GM21786 (cell line): ENCODE data around the gene AMIGO3.
A peak's percentile ranks its signal among the peaks of the same experiment; 100 is the strongest.
"Not testable (repeated sequence)": the region's sequence is repeated elsewhere in the genome, so short reads cannot be mapped to it uniquely, and the experiment has no call there.

Source experiments
- ATAC-seq: cut with Tn5 transposase; IDR thresholded peaks from one replicate; pipeline ENCODE4 v1.9.1; 2021; ENCODE audit not compliant: unreplicated experiment

AMIGO3 gene

GRCh38 chr3:49719214-49719884 lies at the start of gene AMIGO3:
Gene AMIGO3, minus strand, starts transcription at chr3:49719684. Its CDS starts 219 bp downstream, at chr3:49719465.
- peak; percentile 53 for ATAC-seq

GRCh38 chr3:49763981-49764380 lies 44.5 kb upstream of the AMIGO3 start:
- no peak for ATAC-seq

- ATAC-seq: no peak
Observed at GRCh38 chr3:49761661-49762060, 42.2 kb upstream of the AMIGO3 start.

GRCh38 chr3:49759226-49759625 lies 39.7 kb upstream of the AMIGO3 start:
- ATAC-seq: no peak

- ATAC-seq: no peak
Observed at GRCh38 chr3:49757197-49757596, 37.7 kb upstream of the AMIGO3 start.

GRCh38 chr3:49756036-49756435 lies 36.6 kb upstream of the AMIGO3 start:
- ATAC-seq: no peak

GRCh38 chr3:49754536-49754935 lies 35.1 kb upstream of the AMIGO3 start:
- no peak for ATAC-seq

GRCh38 chr3:49751501-49751900 lies 32.0 kb upstream of the AMIGO3 start:
- no peak for ATAC-seq

- no peak for ATAC-seq
Observed at GRCh38 chr3:49750056-49750455, 30.6 kb upstream of the AMIGO3 start.

- not testable (repeated sequence) for ATAC-seq
Observed at GRCh38 chr3:49748874-49749273, 29.4 kb upstream of the AMIGO3 start.

GRCh38 chr3:49747792-49748480 lies 28.5 kb upstream of the AMIGO3 start:
- ATAC-seq: no peak

GRCh38 chr3:49745986-49746385 lies 26.5 kb upstream of the AMIGO3 start:
- ATAC-seq: no peak

GRCh38 chr3:49740427-49740826 lies 20.9 kb upstream of the AMIGO3 start:
- no peak for ATAC-seq

GRCh38 chr3:49738067-49738713 lies 18.7 kb upstream of the AMIGO3 start:
- no peak for ATAC-seq

- no peak for ATAC-seq
Observed at GRCh38 chr3:49734752-49735151, 15.3 kb upstream of the AMIGO3 start.

- ATAC-seq: no peak
Observed at GRCh38 chr3:49733551-49733950, 14.1 kb upstream of the AMIGO3 start.

GRCh38 chr3:49732597-49732996 lies 13.1 kb upstream of the AMIGO3 start:
- no peak for ATAC-seq

GRCh38 chr3:49729966-49730609 lies 10.6 kb upstream of the AMIGO3 start:
- no peak for ATAC-seq

- ATAC-seq: no peak
Observed at GRCh38 chr3:49727924-49728361, 8.5 kb upstream of the AMIGO3 start.

- no peak for ATAC-seq
Observed at GRCh38 chr3:49727154-49727923, 7.9 kb upstream of the AMIGO3 start.
